Esophagus squamous epithelium (tissue), 4 donors: ENCODE measurements around the gene HLA-E.

ENCODE experiments used
- CTCF ChIP-seq, 6 experiments: fragments of 450-650 bp in 4 of 6; fragments of 200-600 bp in 2 of 6; sonication (generic) in 2 of 6; IDR thresholded peaks; one replicate each; pipeline ENCODE4 v1.5.1; 2016 to 2019; ENCODE audit warnings: antibody characterized with exemption in 6 of 6, mild to moderate bottlenecking in 4 of 6, moderate library complexity in 4 of 6
- POLR2A ChIP-seq, 4 donors: fragments of 450-650 bp; IDR thresholded peaks; one replicate each; pipeline ENCODE4 v1.6.1; 2017; ENCODE audit warnings: antibody characterized with exemption in 4 of 4, mild to moderate bottlenecking in 4 of 4, moderate library complexity in 3 of 4

- TF ChIP-seq CTCF (IDR thresholded peaks at IDR 0.05) (no peak), POLR2A (IDR thresholded peaks at IDR 0.05) (no peak)
These were observed 6.7 kb downstream of the HLA-E start for GRCh38 chr6:30495993-30496392.
